GM18861 (cell line): Measurements from ENCODE around the gene PRCC.

Experiments used
- ATAC-seq: cut with Tn5 transposase; IDR thresholded peaks from one replicate; pipeline ENCODE4 v1.9.1; 2021; ENCODE audit not compliant: unreplicated experiment

PRCC gene, protein sequence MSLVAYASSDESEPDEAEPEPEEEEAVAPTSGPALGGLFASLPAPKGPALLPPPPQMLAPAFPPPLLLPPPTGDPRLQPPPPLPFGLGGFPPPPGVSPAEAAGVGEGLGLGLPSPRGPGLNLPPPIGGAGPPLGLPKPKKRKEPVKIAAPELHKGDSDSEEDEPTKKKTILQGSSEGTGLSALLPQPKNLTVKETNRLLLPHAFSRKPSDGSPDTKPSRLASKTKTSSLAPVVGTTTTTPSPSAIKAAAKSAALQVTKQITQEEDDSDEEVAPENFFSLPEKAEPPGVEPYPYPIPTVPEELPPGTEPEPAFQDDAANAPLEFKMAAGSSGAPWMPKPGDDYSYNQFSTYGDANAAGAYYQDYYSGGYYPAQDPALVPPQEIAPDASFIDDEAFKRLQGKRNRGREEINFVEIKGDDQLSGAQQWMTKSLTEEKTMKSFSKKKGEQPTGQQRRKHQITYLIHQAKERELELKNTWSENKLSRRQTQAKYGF

DNA sequence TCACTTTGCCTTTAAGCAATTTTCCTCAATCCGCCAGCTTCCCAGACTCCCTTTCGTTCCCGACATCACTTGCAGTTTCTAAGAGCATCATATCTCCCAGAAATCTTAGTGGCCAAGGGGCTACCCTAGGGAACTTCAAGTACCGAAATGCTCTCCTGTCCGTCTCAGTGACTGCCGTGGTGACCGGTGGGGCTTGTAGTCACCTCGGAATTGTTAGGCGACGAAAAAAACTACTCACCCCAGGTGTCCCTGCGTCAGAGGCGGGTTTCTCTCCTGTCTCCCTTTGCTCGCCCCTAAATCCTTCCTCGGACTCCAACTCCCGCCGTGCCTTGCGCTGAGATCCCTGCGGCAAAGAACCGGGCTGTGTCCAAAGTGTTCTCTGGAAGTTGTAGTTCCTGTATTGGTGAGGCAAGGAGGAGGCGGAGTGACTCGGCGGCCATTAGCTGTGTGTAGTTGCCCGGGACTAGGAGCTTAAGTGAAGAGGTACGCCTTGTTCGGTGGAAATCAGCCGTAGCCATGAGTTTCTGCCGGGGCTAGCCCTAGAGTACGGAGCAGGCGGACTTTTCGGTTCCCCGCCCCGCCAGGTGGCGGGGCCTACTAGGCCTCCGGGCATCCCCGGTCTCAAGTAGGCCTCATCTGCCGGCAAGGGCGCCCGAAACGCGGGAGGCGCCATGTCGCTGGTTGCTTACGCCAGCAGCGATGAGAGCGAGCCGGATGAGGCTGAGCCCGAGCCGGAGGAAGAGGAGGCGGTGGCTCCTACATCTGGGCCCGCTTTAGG lies at the start of gene PRCC:
PRCC (plus strand) TSS at position 435 of the 778 bp plus-strand sequence; CDS start at position 672, 237 bp downstream.
- ATAC-seq: peak; percentile 89

GRCh38 chr1:156721131-156721530 lies 46.2 kb upstream of the PRCC start:
- no peak for ATAC-seq

DNA sequence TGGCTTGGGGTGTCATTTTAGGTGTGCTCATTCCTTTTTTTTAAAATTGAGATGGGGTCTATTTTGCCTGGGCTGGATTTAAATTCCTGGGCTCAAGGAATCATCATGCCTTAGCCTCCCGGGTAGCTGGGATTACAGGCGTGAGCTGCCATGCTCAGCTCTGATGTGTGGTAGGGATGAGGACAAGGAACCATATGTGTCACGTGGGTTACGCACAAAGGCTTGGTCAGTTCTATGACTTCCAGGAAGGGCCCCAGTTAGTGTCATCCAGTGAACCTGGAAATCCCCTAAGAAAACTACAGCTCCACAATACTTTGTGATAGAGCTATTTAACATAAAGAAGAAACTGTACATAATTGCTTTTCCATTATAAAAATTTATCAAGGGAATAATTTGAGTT lies 45.8 kb upstream of the PRCC start:
- ATAC-seq: no peak

DNA sequence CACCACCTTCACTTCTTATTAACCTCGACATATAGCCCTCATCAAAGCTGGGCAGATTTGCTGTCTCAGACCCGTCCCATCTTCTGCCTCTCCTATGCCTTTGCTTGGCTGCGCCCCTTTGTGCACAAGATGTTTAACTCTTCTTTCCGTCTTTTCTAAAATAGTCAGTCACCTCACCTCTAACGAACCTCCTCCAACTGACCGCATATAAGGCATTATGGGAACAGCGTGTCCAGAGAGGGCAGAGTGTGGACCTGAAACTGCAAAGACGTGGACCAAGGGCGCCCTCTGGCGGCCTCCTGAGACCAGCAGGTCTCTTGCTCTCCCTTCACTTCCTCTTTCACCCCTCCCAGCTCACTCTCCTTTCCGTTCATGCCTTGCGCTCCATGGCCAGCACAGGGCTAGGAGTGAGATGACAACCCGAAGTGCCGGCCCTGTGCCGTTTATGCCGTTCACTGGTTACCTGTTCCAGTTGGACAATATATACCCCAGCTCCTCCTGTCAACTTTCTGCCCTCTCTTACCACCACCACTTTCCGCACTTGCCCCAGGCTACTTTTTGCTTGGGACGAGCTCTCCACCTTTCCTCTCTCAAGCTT lies 41.6 kb upstream of the PRCC start:
- peak; percentile 38 for ATAC-seq

- no peak for ATAC-seq
These were observed 40.6 kb upstream of the PRCC start for GRCh38 chr1:156726549-156727226.

DNA sequence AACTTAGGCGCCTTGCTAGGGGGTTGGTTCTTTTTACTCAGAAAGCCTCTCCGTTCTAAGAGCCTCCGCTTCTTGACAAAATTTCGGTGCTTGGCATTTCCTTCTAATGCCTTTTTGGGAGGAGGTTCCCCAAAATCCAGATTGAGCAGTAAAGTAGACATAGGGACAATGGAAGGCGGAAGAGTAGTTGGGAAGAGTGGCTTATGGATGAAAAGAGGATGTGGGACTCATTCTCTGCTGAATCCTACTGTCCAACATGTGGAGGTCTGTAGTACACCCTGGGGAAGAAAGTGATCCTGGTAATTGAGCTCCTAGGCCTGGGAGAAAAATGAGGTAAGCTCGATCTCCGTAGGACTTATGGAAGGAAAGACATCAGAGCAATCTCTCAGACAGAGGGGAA lies 39.8 kb upstream of the PRCC start:
- ATAC-seq: no peak

DNA sequence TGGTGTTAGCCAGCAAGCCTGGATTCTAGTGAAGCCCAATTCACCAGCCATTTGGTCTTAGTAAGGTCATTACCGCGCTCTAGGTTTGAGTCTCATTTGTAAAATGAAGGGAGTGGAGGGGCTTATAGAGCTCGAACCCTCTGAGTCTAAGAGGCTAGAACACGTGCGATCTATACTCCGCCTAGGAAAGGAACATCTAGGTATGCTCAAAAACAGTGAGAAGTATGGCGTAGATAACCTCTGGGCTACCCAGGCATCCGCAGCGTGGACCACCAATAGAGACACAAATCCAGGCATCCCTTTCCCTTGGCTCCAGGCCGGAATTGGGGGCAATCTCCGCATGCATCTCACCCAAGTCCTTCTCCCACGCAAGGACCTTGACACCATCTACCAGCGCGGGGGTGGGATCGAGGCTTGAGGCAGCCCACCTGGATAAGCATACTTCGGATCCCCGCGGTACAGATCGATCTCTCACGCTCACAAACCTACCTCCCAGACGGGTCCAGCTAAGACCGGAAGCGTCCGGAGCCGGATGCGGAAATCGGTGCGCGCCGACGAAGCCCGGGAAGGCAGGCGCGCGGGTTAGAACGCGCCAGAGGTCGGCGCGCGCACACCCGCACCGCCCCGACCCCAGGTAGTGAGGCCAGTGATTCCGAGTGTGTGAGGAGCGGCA lies 39.3 kb upstream of the PRCC start, which contains the start of gene METTL25B:
METTL25B (plus strand) TSS at position 544 of the 673 bp plus-strand sequence. CDS start 636 bp downstream, outside the sequence.
- peak; percentile 26 for ATAC-seq

DNA sequence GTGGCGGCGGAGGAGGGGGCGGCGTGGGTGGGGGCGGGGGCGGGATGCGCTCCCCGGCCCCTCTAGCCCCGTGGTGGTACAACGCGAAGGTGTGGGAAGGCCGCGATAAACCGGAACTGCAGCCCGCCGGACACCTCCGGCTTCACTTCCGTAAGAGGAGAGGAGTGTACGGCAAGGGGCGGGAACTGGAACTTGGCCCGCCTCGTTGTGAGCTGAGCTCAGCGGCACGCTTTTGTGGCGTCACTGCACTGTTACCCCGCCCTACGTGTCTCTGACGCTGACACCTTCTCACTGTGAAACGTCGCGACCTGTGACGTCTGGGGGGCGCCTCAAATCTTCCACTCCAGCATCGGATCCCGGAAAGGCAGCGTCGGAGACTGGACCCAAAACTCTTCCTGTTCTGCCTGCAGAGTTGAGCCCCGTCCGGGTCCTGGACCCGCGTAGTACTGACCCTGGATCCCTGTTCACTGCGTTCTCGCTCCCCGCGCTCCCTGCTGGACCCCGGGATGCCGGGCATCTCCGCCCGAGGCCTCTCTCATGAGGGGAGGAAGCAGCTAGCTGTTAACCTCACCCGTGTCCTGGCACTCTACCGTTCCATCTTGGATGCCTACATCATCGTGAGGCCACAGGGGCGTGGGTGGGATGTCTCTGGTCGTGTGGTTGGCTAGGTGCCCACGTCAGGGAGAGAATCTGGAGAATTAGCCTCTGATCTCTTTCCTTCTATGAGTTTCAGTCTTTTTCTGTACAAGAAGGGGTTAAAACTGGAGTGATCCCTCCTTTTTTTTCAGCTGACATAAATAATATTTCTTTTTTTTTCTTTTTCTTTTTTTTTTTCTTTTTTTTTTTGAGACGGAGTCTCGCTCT lies 38.5 kb upstream of the PRCC start, which contains the start of gene ISG20L2:
ISG20L2 (minus strand) TSS at position 168 of the 864 bp plus-strand sequence. CDS start 1,114 bp downstream, outside the sequence.
- ATAC-seq: peak; percentile 83

DNA sequence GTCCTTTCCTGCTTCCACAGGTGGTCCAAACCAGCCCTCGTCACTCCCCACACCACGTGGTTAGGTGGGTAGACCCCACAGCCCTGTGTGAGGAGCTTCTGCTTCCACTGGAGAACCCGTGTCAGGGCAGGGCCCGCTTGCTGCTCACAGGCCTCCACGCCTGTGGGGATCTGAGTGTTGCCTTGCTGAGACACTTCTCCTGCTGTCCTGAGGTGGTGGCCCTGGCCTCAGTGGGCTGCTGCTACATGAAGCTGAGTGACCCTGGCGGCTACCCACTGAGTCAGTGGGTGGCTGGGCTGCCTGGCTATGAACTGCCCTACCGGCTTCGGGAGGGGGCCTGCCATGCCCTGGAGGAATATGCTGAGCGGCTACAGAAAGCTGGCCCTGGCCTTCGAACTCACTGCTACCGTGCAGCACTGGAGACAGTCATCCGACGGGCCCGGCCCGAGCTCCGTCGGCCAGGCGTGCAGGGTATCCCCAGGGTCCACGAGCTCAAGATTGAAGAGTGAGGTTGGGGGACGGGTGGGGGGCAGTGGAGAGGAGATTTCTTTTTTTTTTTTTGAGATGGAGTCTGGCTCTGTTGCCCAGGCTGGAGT lies 33.2 kb upstream of the PRCC start:
- no peak for ATAC-seq

- no peak for ATAC-seq
These were observed 28.9 kb upstream of the PRCC start for GRCh38 chr1:156738407-156738806.

DNA sequence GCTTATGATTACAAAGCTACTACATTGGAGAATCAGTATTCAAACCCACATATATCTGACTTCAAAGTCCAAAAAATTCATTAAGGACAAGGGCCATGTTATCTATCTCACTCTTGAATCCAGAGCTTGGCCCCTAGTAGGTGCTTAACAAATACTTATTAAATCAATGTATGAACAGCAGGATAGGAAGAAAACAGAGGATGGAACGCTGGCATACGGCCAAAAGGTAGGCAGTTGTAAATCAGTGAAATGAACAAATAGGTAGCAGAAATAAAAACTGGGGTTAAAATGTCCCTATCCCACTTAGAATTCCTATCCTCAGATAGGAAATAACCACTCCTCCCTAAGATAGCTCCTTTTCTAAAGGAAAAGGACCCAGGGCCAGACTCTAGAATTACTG lies 28.4 kb upstream of the PRCC start:
- no peak for ATAC-seq

- ATAC-seq: peak; percentile 3
These were observed 27.0 kb upstream of the PRCC start for GRCh38 chr1:156740237-156740740.

DNA sequence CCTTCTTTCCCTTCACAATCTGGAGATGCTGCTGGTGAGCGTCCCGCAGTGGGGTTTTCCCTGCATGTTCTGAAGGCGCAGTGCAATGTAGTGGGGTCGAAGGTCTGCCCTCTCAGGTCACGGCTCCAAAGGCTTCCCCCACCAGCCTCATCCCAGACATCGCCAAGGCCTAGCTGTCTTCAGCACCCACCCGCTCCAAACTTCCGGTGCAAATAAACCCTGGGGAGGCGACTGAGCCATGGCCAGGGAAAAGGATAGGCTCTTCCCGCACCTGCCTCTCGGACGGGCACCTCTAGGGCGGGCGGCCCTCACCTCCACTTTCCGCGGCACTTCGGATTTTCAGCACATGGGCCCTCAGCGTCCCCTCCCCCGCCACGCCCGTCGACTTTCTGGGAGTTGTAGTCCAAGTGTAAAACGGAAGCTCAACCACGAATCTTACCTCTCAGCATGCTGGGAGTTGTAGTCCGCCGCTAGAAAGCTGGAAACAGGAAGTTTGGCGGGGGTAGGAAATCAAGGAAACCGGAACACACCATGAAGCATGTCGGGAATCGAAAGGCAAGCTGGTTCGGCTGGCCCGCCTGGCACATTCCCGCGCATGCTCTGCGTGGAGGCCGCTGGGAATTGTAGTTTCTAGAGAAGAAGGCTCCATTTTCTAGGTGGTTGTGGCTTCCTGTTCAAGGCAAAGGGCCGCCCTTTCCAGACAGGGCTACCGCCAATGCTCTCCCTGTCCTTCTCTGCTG lies 26.4 kb upstream of the PRCC start, which contains the start of gene MRPL24:
MRPL24 (minus strand) TSS at position 348 of the 740 bp plus-strand sequence. CDS start 2,384 bp downstream, outside the sequence.
- ATAC-seq: peak; percentile 82

- peak; percentile 1 for ATAC-seq
These were observed 25.8 kb upstream of the PRCC start for GRCh38 chr1:156741481-156741983.

DNA sequence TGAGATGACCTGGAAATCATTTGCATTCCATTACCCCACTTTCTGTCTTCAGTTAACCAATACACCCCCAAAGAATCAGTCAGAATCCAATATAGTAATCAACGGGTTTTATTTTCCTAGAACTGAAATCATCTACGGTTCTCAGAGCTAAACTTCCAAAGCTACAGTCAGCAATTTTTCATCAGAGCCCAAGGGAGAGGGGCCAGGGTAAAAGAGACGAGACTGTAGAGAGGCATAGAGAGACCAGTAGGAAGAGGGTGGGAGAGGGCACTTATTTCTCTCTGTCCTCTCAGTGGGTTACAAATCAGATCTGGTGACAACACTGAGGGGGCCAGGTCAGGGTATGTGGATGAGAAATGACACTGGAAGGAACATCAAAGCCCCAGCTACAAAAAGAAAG lies 25.3 kb upstream of the PRCC start:
- ATAC-seq: no peak

DNA sequence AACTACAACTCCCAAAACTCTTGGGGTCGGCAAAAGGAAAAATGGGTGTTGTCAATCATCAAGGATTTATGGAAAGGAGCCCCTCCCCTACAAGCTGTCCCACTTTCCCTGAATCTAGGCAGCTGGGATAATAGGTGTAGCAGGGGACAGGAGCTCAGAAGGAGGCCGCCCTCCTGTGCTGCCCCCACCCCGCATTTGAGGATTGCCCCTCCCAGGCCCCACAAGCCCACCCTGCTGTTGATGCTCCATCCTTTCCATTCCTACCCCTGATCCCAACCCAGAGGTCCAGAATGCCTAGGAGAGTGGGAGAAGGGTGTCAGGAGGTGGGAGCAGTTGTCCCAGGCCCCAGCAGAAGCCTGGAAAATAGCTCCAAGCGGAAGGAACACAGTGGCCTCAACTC lies 24.5 kb upstream of the PRCC start:
- ATAC-seq: no peak
